HFFc6 (cell line): Measurements from ENCODE around the gene IP6K1. TPM values are rescaled to one million over a fixed set of nuclear protein-coding genes. Genes with fewer than 3 reads are reported as not detected.
A peak's percentile ranks its signal among the peaks of the same experiment; 100 is the strongest.
"Not testable (repeated sequence)": the region's sequence is repeated elsewhere in the genome, so short reads cannot be mapped to it uniquely, and the experiment has no call there.

Experiments used
- DNase-seq: peaks from one replicate; pipeline ENCODE4 v3.0.0-alpha.2; 2018
- H3K27ac Mint-ChIP-seq: 2 replicates; pipeline ENCODE4 v1.8.0; 2020; ENCODE audit warnings: mild to moderate bottlenecking, mixed read lengths
- H3K27me3 Mint-ChIP-seq: 2 replicates; pipeline ENCODE4 v1.8.0; 2021; ENCODE audit warnings: mild to moderate bottlenecking, moderate library complexity, mixed read lengths; ENCODE audit not compliant: insufficient read depth
- H3K36me3 Mint-ChIP-seq: 2 replicates; pipeline ENCODE4 v1.8.0; 2021; ENCODE audit warnings: low read depth, mixed read lengths
- H3K4me1 Mint-ChIP-seq: 2 replicates; pipeline ENCODE4 v1.8.0; 2020; ENCODE audit warnings: low read depth, mixed read lengths
- H3K4me3 Mint-ChIP-seq: 2 replicates; pipeline ENCODE4 v1.8.0; 2020; ENCODE audit warnings: mild to moderate bottlenecking, moderate library complexity, mixed read lengths
- H3K9me3 Mint-ChIP-seq: 2 replicates; pipeline ENCODE4 v1.8.0; 2020; ENCODE audit warnings: mild to moderate bottlenecking, mixed read lengths
- CTCF ChIP-seq: fragments of 200-600 bp; sonication (generic); IDR thresholded peaks from 2 replicates; pipeline ENCODE4 v1.5.0; 2021; ENCODE audit warnings: antibody characterized with exemption, mild to moderate bottlenecking
- total RNA-seq, 6 experiments: library from RNA; stranded (reverse); fragmentation: NEBNext Ultra II Directional; extraction: Animal tissue kit (Norgen Biotek cat#: 25700); gene quantifications; 2 replicates in 1 of 6; 3 replicates in 5 of 6; pipeline ENCODE4 v1.2.3, GENCODE V29; 2021

Gene IP6K1
- total RNA-seq, 6 experiments from 2014 or later, result 29.8 to 43.7 (median 38.4) TPM

GRCh38 chr3:49779358-49780079 lies 6.8 kb downstream of the IP6K1 start:
- H3K27ac Mint-ChIP-seq, result no peak overlapping the region

GRCh38 chr3:49776101-49776500 lies 10.2 kb downstream of the IP6K1 start:
- H3K4me1 Mint-ChIP-seq, result peaks cover 30% of the 10 kb centered on the region
- not testable (repeated sequence) for H3K4me3 Mint-ChIP-seq, H3K9me3 Mint-ChIP-seq, DNase-seq, H3K27me3 Mint-ChIP-seq, H3K27ac Mint-ChIP-seq
- H3K36me3 Mint-ChIP-seq, result 0 out of 2 replicates have a peak, but pooled peaks cover 10% of the 10 kb centered on the region

More at GRCh38 chr3:49779358-49780079, 6.8 kb downstream of the IP6K1 start:
- H3K4me1 Mint-ChIP-seq, result peaks cover 30% of the 10 kb centered on the region
- H3K27me3 Mint-ChIP-seq, result no peaks in the 10 kb centered on the region
- H3K4me3 Mint-ChIP-seq, result no peak overlapping the region
- no peaks in the 10 kb centered on the region for H3K9me3 Mint-ChIP-seq
- no peak for DNase-seq
- no peak for TF ChIP-seq CTCF
- H3K36me3 Mint-ChIP-seq, result peaks cover 10% of the 10 kb centered on the region; the same call in 1 of the 2 replicates

GRCh38 chr3:49775538-49775937 lies 10.8 kb downstream of the IP6K1 start:
- Mint-ChIP-seq H3K27ac (no peak overlapping the region), H3K36me3 (0 out of 2 replicates have a peak, but pooled peaks cover 10% of the 10 kb centered on the region), H3K4me1 (peaks cover 31% of the 10 kb centered on the region), H3K9me3 (no peaks in the 10 kb centered on the region), H3K4me3 (no peak overlapping the region), H3K27me3 (no peaks in the 10 kb centered on the region)
- DNase-seq, result no peak
- TF ChIP-seq CTCF, result no peak

- no peak for TF ChIP-seq CTCF
- no peak overlapping the region for H3K4me3 Mint-ChIP-seq
- no peaks in the 10 kb centered on the region for H3K9me3 Mint-ChIP-seq
- H3K4me1 Mint-ChIP-seq, result peaks cover 37% of the 10 kb centered on the region
- no peak overlapping the region for H3K27ac Mint-ChIP-seq
- no peak for DNase-seq
- peaks cover 10% of the 10 kb centered on the region for H3K36me3 Mint-ChIP-seq
- no peaks in the 10 kb centered on the region for H3K27me3 Mint-ChIP-seq
Observed at GRCh38 chr3:49772703-49773102, 13.6 kb downstream of the IP6K1 start.

GRCh38 chr3:49771340-49771938 lies 14.9 kb downstream of the IP6K1 start:
- H3K4me1 Mint-ChIP-seq, result peaks cover 37% of the 10 kb centered on the region
- peaks cover 10% of the 10 kb centered on the region for H3K36me3 Mint-ChIP-seq
- DNase-seq, result no peak
- TF ChIP-seq CTCF, result no peak
- H3K4me3 Mint-ChIP-seq, result no peak overlapping the region
- no peaks in the 10 kb centered on the region for H3K9me3 Mint-ChIP-seq
- no peak overlapping the region for H3K27ac Mint-ChIP-seq
- no peaks in the 10 kb centered on the region for H3K27me3 Mint-ChIP-seq

- Mint-ChIP-seq H3K4me3 (no peak overlapping the region), H3K27ac (peak overlapping the region; percentile 32; the same call in 1 of the 2 replicates), H3K9me3 (no peaks in the 10 kb centered on the region), H3K36me3 (peaks cover 11% of the 10 kb centered on the region), H3K27me3 (no peaks in the 10 kb centered on the region), H3K4me1 (peaks cover 28% of the 10 kb centered on the region)
- DNase-seq, result no peak
- no peak for TF ChIP-seq CTCF
Observed at GRCh38 chr3:49769926-49770325, 16.4 kb downstream of the IP6K1 start.
